Erythroblast (primary cell): Measurements from ENCODE around the gene ADAM12.

Experiments used
- GATA1 ChIP-seq: IDR thresholded peaks from 2 replicates; pipeline ENCODE4 v1.6.1; 2011; ENCODE audit warnings: low read depth, mild to moderate bottlenecking, control low read depth, low read length, moderate library complexity
- POLR2A ChIP-seq: IDR thresholded peaks from 2 replicates; pipeline ENCODE4 v1.6.1; 2011; ENCODE audit warnings: mild to moderate bottlenecking, low read length

DNA sequence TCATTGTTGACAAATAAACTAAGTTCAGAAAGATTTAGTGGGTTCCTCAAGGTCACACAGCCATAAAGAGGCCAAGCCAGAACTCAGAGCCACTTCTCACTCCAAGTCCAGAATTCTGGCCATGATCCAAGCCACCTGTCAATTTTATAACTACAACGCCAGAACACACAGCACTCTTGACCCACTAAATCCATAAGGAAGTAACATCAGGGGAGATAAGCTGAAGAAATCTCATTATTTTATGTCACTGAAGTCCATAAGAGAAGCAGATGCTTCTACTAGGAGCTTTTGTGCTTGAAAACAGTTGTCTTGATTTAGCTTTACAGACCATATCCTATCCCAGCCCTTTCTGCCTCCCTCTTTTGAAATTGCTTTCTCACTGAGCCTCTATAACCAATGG lies 15.9 kb downstream of the ADAM12 start:
- TF ChIP-seq POLR2A: no peak
- TF ChIP-seq GATA1: no peak
